Measurements from ENCODE around the gene NDUFA6.

NDUFA6 gene

DNA sequence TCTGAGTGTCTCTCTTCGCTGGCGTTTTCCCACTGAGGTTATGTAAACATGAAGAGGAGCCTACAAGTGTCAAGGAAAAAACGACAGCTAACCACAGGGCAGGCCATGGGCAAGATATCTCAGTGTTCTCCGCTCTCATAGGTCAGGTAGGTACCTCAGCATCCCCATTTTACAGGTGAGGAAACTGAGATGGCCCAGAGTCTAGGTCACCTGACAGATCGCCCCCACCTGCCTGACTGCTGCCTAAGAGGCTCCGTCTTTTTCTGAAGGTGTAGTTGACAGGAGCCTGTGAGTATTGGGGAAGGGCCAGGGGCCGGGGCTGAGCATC is 847 bp upstream of the NDUFA6 start:
- Mint-ChIP-seq H3K4me3 (peak overlapping the region; percentile 97 to 99), H3K27me3 (no peaks in the 10 kb centered on the region), H3K9me3 (no peaks in the 10 kb centered on the region), H3K27ac (peak overlapping the region; percentile 98 to 99), H3K4me1 (ENCODE audit: low read depth in 2 of 2) (peaks cover 14 to 21% of the 10 kb centered on the region in 2 donors), H3K36me3 (ENCODE audit: insufficient read depth) (peaks cover 29% of the 10 kb centered on the region)
- DNase-seq (no peak), ATAC-seq (replicated peaks) (no peak)

DNA sequence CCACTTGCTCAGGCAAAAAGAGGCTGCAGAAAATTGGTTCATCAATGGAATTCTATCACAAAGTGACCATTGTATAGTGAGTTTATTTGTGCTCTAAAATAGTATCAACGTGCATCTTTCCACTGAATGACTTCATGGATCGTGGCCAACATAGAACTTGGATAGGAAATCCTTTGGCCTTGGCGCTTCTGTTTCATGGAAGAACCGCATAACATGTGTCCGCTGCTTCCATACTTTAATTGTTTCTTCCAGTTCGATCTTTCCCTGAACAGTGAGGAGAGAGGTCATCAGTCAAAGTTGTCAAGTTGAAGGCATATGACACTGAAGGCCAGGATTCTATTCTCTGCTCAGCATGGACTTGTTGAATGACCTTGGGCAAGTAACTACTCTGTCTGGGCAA is 4.5 kb downstream of the NDUFA6 start:
- Mint-ChIP-seq H3K27ac (no peak overlapping the region), H3K4me3 (no peak overlapping the region), H3K9me3 (no peaks in the 10 kb centered on the region), H3K27me3 (no peaks in the 10 kb centered on the region), H3K36me3 (ENCODE audit: insufficient read depth) (peaks cover 61% of the 10 kb centered on the region), H3K4me1 (ENCODE audit: low read depth in 2 of 2) (peaks cover 16 to 18% of the 10 kb centered on the region in 2 donors)
- no peak for DNase-seq
- ATAC-seq (replicated peaks), result no peak

DNA sequence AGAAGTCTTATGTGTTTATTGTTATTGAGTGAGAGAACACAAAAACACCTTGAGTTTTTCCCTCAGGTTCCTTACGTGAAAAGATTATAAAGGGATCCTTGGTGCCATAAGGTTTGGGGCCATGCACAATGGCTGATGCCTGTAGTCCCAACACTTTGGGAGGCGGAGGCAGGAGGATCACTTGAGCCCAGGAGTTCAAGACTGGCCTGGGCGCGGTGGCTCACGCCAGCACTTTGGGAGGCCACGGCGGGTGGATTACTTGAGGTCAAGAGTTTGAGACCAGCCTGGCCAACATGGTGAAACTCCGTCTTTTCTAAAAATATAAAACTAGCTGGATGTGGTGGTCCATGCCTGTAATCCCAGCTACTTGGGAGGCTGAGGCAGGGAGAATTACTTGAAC is 5.7 kb downstream of the NDUFA6 start:
- ATAC-seq (replicated peaks) (no peak), DNase-seq (no peak)
- Mint-ChIP-seq H3K27me3 (no peaks in the 10 kb centered on the region), H3K4me3 (no peak overlapping the region), H3K36me3 (ENCODE audit: insufficient read depth) (peaks cover 53% of the 10 kb centered on the region), H3K4me1 (ENCODE audit: low read depth in 2 of 2) (peaks cover 19 to 22% of the 10 kb centered on the region in 2 donors), H3K9me3 (no peaks in the 10 kb centered on the region), H3K27ac (no peak overlapping the region)

DNA sequence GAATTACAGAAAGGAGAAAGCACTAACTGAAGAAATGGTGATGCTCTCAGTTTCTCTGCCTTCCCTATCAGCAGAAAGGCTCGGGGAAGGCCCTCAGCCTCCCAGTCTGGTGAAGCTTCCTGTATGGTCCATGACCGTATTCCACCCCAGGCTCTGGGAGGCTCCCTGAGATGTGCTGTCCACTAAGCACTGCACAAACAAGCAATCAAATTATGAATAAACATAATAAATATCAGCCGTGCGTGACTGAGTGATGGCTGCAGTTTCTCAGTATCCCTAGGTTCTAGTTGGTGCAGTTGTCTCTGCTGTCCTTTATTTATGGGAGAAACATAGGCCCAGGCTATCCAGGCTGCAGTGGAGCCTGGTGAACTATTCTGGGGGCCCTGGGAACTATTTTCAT is 7.5 kb downstream of the NDUFA6 start:
- no peak for DNase-seq
- peaks cover 14 to 26% of the 10 kb centered on the region in 2 donors for H3K4me1 Mint-ChIP-seq (ENCODE audit: low read depth in 2 of 2)
- no peaks in the 10 kb centered on the region for H3K9me3 Mint-ChIP-seq
- H3K27me3 Mint-ChIP-seq, result no peaks in the 10 kb centered on the region
- peaks cover 60% of the 10 kb centered on the region for H3K36me3 Mint-ChIP-seq (ENCODE audit: insufficient read depth)
- H3K4me3 Mint-ChIP-seq, result no peak overlapping the region
- H3K27ac Mint-ChIP-seq, result no peak overlapping the region
- ATAC-seq (replicated peaks), result no peak

DNA sequence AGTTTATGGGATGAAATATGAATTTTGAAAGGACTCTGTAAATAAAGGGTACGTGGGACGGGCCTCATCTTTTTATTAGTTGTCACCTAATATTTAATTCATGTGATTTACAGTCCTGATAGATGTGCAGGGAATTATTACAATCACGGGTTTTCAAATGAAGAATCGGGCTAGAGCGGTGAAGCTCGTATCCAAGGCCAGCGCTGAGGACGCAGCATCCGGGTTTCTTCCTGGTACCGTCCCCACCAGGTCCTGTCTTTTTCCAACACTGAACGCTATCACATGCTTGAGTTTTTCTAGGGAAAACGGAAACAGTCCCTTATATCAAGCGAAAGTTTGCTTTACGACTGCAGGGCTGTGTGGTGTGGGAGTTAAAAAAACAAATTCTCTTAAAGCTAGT is 10.3 kb downstream of the NDUFA6 start:
- no peak for ATAC-seq (replicated peaks)
- Mint-ChIP-seq H3K4me3 (peak overlapping the region; percentile 97 to 98), H3K27me3 (no peaks in the 10 kb centered on the region), H3K27ac (peak overlapping the region; percentile 99), H3K36me3 (ENCODE audit: insufficient read depth) (peaks cover 40% of the 10 kb centered on the region), H3K4me1 (ENCODE audit: low read depth in 2 of 2) (peaks cover 14 to 26% of the 10 kb centered on the region in 2 donors), H3K9me3 (no peaks in the 10 kb centered on the region)
- DNase-seq, result no peak

DNA sequence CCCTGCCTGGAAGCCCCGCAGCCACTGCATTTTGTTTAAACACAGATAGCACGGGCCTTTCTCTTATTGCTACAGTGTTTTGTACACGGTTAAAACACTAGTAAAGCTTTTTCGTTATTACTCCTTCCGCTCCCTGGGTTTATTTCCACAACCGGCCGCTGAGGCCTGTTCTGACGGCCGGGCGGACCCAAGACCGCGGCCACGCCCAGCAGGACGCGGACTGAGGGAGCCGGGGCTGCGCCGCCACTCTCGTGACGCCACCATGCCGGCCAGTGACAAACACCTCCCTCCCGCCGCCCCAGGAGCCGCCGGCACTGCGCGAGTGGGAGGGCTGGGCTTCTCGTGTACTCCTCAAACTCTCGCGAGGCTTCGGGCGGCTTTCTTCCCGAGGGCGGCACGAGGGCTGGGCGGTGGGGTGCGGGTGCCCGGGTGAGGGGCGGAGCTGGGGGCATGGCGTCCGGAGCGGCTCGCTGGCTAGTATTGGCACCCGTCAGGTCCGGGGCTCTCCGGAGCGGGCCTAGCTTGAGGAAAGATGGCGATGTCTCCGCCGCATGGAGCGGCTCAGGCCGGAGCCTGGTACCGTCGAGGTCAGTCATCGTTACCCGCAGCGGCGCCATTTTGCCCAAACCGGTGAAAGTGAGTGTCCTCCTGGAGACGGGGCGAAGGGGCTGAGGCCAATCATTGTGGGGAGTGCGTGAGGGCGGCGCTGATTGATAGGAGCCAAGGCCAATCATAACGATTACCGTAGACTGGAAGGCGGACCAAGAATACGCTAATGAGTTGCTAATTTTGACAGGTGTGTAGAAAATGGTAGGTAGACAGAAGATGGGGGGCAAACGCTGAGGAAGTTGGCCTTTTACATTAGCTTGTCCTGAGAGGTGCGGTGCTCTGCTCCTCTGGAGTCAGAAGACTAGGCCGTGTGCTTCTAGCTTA is 11.0 kb downstream of the NDUFA6 start, which contains the start of gene SMDT1:
TSS of gene SMDT1 (plus strand) at position 382 of the 933 bp plus-strand sequence. CDS start at position 451, 69 bp downstream.
- ATAC-seq (replicated peaks) (peak; percentile 88), DNase-seq (peak; percentile 96 to 98 (median 97))
- H3K4me3 Mint-ChIP-seq, result peak within 1 kb of the TSS; percentile 97 to 98
- peak within 1 kb of the TSS; percentile 99 for H3K27ac Mint-ChIP-seq
- no peaks in the 10 kb centered on the region for H3K27me3 Mint-ChIP-seq
- peaks cover 35% of the 10 kb centered on the region for H3K36me3 Mint-ChIP-seq (ENCODE audit: insufficient read depth)
- H3K4me1 Mint-ChIP-seq (ENCODE audit: low read depth in 2 of 2), result peaks cover 18 to 30% of the 10 kb centered on the region in 2 donors
- no peaks in the 10 kb centered on the region for H3K9me3 Mint-ChIP-seq

DNA sequence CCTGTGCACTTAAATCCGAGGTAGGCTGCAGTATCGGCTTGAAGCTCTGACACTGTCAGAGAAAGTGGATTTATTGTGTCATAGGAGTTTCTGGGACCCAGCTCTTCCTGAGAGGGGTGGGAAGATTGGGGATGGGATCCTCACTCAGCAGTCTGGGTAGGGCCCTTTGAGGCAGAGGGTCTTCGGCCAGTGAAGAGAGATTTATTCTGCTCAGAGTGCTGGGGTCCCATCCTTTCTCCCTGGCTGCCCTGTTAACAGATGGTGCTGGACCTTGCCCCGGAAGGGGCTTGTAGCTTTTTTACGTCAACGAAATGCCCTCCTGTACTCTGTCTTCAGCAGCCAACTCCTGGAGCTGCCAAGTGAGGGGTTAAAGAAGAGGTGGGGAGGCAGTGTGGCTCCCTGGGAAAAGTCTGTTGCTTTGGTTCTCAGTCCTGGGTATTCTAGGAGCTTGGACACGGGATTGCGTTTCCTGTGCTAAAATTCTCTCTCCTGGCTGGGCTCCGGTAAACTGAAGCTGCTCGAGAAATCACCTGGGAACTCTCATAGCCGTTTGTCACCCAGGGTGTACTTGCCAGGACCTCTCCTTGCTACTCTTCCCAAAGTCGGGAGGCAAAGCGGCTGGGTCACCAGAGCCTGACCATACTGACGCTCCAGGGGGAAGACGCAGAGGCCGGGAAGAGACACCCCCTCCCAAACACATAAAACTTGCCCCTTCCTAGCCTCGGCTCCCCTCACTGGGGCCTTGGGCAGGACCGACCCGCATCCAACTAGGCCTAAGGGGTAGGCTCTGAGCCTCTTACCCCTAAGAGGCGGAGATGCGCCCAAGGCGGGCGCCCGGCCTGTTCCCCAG is 11.9 kb downstream of the NDUFA6 start:
- DNase-seq (no peak), ATAC-seq (replicated peaks) (no peak)
- no peaks in the 10 kb centered on the region for H3K27me3 Mint-ChIP-seq
- H3K36me3 Mint-ChIP-seq (ENCODE audit: insufficient read depth), result peaks cover 27% of the 10 kb centered on the region
- peak overlapping the region; percentile 97 to 98 for H3K4me3 Mint-ChIP-seq
- peaks cover 18 to 30% of the 10 kb centered on the region in 2 donors for H3K4me1 Mint-ChIP-seq (ENCODE audit: low read depth in 2 of 2)
- H3K27ac Mint-ChIP-seq, result peak overlapping the region; percentile 99
- no peaks in the 10 kb centered on the region for H3K9me3 Mint-ChIP-seq

DNA sequence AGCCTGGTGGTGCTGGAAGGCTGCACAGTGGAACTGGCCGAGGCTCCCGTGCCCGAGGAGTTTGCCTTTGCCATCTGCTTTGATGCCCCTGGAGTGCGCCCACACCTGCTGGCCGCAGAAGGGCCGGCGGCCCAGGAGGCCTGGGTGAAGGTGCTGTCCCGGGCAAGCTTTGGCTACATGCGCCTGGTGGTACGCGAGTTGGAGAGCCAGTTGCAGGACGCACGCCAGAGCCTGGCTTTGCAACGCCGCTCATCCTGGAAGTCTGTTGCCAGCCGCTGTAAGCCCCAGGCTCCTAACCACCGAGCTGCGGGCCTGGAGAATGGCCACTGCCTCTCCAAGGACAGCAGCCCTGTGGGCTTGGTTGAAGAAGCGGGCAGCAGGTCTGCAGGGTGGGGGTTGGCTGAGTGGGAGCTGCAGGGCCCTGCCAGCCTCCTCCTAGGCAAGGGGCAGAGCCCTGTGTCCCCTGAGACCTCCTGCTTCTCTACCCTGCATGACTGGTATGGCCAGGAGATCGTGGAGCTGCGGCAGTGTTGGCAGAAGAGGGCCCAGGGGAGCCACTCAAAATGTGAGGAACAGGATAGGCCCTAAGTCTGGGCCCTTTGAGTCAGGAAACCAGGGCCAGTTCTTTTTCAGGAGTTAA is 13.0 kb downstream of the NDUFA6 start:
- Mint-ChIP-seq H3K27ac (no peak overlapping the region), H3K4me1 (ENCODE audit: low read depth in 2 of 2) (peaks cover 18 to 31% of the 10 kb centered on the region in 2 donors), H3K36me3 (ENCODE audit: insufficient read depth) (peaks cover 26% of the 10 kb centered on the region)

DNA sequence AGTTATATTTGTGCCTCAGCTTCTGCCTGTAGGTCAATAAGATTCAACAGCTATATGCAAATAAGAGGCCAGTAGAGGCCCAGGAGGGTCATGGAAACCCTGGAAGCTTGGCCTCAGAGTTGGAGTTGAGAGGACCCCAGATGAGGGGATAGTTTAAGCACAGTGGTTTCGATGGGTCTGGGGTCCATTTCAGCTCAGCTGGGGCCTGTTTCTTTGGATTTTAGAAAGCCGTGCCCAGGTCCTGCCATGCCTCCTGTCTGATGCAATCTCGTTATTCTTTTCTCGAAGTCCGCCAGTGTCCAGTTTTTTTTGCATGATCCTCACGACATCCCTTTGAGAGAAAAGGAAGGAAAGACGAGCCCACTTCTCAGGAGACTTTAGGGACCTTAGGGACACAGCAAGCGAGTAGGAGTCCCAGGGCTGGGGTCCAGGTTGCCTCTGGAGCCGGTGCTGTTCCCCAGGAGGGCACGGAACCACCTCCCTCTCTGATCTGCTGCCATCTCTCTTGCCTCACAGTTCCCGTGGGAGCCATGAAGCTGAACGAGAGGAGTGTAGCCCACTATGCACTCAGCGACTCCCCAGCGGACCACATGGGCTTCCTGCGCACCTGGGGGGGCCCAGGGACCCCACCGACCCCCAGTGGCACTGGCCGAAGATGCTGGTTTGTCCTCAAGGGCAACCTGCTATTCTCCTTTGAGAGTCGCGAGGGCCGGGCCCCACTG is 13.6 kb downstream of the NDUFA6 start:
- DNase-seq (no peak), ATAC-seq (replicated peaks) (no peak)
- no peaks in the 10 kb centered on the region for H3K9me3 Mint-ChIP-seq
- H3K27ac Mint-ChIP-seq, result no peak overlapping the region
- H3K4me1 Mint-ChIP-seq (ENCODE audit: low read depth in 2 of 2), result peaks cover 18 to 26% of the 10 kb centered on the region in 2 donors
- H3K36me3 Mint-ChIP-seq (ENCODE audit: insufficient read depth), result peaks cover 25% of the 10 kb centered on the region
- no peaks in the 10 kb centered on the region for H3K27me3 Mint-ChIP-seq
- H3K4me3 Mint-ChIP-seq, result no peak overlapping the region

More for the DNA sequence above, 13.0 kb downstream of the NDUFA6 start:
- Mint-ChIP-seq H3K4me3 (no peak overlapping the region), H3K9me3 (no peaks in the 10 kb centered on the region), H3K27me3 (no peaks in the 10 kb centered on the region)
- no peak for DNase-seq
- no peak for ATAC-seq (replicated peaks)

DNA sequence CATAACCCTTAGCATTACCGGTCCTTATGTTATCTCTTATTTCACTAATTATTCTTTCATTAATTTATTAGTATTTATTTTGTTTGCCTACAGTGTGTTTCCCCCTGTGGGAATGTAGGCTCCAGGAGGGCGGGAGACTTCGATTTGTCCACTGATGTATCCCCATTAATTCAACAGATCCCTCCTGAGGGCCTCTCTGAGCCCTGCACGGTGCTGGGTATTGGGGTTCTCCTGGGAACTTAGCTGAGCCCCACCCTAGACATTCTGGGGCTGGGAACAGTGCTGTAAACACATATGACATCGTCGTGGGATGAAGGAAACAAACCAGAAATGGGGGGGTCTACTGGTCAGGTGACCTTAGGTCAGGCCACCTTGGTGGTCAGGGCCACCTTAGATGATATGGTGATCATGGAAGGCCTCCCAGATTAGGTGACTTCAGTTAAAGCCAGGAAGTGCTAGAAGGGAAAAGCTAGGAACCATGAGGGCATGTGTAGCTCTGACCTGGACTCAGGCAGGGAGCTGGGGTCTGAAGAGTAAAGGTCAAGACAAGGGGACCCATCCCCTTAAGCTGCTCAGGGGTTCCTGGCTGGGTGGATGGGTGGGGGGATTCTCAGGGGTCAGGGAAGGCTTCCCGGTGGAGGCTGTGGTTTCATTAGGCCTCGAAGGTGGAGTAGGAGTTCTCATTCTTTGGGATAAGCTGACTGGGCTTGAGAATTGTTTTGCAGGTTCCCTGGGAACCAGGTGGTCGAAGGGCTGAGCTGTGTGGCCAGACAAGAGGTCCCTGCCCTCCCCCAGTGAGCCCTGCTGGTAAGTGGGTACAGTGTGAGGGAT is 15.5 kb downstream of the NDUFA6 start:
- no peak for DNase-seq
- H3K27me3 Mint-ChIP-seq, result no peaks in the 10 kb centered on the region
- peak overlapping the region; percentile 50 to 54 for H3K4me3 Mint-ChIP-seq
- no peak for ATAC-seq (replicated peaks)
- H3K4me1 Mint-ChIP-seq (ENCODE audit: low read depth in 2 of 2), result peaks cover 30 to 32% of the 10 kb centered on the region in 2 donors
- no peaks in the 10 kb centered on the region for H3K9me3 Mint-ChIP-seq
- H3K36me3 Mint-ChIP-seq (ENCODE audit: insufficient read depth), result peaks cover 21% of the 10 kb centered on the region
- peak overlapping the region; percentile 26 to 78 for H3K27ac Mint-ChIP-seq

DNA sequence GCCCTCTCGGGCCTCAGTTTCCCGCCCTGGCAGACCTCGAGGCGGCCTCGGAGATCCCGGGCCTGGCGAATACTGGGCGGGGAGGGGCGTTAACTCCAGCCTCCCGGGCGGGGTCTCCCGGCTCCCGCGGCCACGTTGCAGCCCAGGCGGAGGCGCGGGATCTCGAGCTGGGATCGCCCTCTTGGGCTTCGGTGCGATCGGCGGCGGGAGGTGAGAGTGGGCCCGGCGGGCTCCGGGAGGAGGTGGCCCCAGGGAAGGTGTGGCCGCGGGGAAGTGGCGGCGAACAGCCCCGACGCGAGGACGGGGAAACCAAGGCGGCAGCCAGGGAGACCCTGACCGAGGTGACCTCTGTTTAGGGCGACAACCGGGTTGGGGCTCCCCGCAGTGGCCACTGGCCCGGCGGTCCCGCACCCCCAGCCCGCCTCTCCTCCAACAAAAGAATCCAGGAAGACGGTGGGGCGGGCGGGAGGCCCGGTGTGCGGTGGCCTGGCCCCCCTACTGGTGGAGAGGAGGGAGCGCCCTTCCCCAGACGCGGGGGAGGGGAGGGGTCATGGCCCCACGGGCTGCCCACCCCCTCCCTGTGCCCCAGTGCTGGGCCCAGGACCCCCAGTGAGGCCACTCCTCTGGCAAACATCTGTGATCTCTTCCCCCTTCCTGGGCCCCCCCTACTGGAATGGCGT is 16.3 kb downstream of the NDUFA6 start, which contains the start of gene PHETA2:
TSS of gene PHETA2 (plus strand) at position 117 of the 680 bp plus-strand sequence. CDS start 3,046 bp downstream, outside the sequence.
- Mint-ChIP-seq H3K36me3 (ENCODE audit: insufficient read depth) (peaks cover 13% of the 10 kb centered on the region), H3K4me1 (ENCODE audit: low read depth in 2 of 2) (peaks cover 28 to 34% of the 10 kb centered on the region in 2 donors), H3K27ac (peak within 1 kb of the TSS; percentile 59 to 78), H3K9me3 (no peaks in the 10 kb centered on the region), H3K27me3 (no peaks in the 10 kb centered on the region), H3K4me3 (peak within 1 kb of the TSS; percentile 68 to 71)
- ATAC-seq (replicated peaks) (no peak), DNase-seq (peak; percentile 18 to 27 (median 21))

All from effector memory CD8-positive, alpha-beta T cell (primary cell).